HG03175 (cell line): Measurements from ENCODE around the gene RPLP2.

Experiments
- ATAC-seq: cut with Tn5 transposase; IDR thresholded peaks from one replicate; pipeline ENCODE4 v1.9.1; 2021; ENCODE audit warnings: mild to moderate bottlenecking, moderate library complexity; ENCODE audit not compliant: unreplicated experiment

Gene RPLP2

GRCh38 chr11:846496-847098 lies 36.8 kb downstream of the RPLP2 start:
- ATAC-seq, result no peak

- ATAC-seq, result no peak
Observed at GRCh38 chr11:847876-848275, 38.1 kb downstream of the RPLP2 start.

DNA sequence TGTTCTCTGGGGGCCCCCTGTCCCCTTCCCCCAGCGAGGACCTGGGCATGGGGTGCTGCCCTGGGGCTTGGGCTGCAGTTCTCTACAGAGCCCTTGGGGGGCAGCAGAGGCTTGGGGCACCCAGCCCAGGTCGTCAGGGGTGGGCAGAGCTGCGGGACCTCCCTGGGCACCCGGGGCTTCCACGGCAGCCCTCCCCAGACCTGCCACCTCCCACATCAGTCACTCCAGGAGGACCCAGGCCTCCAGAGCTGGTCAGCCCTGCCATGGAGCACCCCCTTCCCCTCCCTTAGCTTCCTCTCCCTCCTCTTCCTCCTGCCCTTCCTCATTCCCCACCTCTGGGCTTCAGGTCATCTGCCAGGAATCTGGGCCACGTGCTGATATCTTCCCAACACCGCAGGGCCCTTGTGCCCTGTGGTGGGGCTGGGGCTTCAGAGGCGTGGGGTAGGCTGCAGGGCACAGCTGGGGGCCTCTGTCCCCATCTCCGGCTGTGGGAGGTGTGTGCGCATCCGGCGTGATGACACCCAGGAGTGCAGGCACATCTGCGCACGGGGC lies 38.7 kb downstream of the RPLP2 start:
- no peak for ATAC-seq

DNA sequence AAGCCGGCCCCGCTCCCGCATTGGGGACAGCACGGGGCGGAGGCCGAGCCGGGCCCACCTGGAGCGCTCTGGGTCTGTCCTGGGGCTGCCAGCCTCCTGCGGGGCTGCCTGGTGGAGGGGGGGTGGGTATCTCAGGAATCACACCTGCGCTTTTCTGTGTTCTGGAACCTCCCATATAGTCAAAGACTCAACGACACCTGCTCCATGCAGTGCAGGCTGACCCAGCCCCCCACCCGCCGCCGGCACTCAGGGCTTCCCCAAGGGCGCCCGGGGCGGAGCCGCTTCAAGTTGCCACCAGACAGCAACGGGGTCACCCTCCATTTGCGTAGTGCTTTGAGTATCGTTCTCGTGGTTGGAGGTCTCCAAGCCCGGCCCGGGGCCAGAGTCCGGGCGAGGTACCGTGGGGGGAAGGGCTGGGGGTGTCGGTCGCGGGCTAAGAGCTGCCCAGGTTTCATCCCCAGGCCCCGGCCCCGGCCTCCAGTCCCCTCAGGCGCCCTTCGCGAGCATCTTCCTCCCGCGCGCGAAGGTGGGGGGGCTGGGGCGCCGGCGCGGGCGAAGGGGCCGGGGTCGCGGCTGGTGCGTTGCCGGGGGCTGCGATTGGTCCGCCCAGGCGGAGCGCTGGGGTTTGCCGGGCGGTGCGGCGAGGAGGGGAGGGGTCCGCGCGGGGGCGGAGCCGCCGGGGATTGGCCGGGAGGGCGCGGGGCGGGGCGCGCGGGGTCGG lies 39.5 kb downstream of the RPLP2 start:
- ATAC-seq, result no peak

DNA sequence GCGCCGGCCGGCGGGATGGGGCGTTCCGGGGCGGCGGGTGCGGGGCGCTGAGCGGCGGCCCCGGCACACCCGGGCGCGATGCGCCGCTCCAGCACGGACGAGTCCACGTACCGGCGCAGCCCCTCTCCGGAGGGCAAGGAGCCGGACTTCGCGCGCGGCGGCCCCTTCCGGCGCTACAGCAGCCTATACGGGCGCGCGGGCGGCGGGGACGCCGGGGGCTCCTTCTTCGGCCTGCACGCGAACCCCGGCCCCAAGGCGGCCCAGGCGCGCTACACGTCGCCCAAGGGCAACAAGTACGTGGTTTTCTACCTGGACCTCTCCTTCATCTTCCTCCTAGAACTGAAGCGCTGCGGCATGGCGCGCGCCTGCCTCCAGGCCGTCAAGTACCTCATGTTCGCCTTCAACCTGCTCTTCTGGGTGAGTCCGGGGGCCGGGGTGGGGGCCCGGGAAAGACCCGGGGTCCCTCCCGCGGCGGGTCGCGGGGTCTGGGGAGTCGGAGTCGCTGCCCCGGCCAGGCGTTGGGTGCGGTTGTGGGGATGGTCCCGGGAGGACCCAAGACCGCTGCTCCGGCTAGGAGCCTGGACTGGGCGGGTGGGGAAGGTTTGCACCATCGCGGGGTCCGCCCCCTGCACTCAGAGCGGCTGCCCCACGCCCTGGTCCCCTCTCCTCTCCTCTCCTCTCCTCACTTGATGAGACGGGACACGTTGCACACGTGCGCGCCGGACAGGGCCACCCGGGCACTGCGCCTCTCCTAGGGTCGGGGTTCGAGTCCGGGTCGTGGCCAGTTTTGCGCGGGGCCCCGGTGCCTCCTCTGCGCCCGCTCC lies 40.4 kb downstream of the RPLP2 start:
- ATAC-seq, result no peak

- ATAC-seq, result no peak
Observed at GRCh38 chr11:850775-851763, 41.3 kb downstream of the RPLP2 start.

- ATAC-seq, result no peak
Observed at GRCh38 chr11:852762-853161, 43.0 kb downstream of the RPLP2 start.

- ATAC-seq, result no peak
Observed at GRCh38 chr11:853682-854448, 44.1 kb downstream of the RPLP2 start.

GRCh38 chr11:854601-855329 lies 45.0 kb downstream of the RPLP2 start:
- ATAC-seq, result no peak

- ATAC-seq, result no peak
Observed at GRCh38 chr11:855330-855674, 45.5 kb downstream of the RPLP2 start.

- ATAC-seq, result no peak
Observed at GRCh38 chr11:855796-856195, 46.0 kb downstream of the RPLP2 start.

DNA sequence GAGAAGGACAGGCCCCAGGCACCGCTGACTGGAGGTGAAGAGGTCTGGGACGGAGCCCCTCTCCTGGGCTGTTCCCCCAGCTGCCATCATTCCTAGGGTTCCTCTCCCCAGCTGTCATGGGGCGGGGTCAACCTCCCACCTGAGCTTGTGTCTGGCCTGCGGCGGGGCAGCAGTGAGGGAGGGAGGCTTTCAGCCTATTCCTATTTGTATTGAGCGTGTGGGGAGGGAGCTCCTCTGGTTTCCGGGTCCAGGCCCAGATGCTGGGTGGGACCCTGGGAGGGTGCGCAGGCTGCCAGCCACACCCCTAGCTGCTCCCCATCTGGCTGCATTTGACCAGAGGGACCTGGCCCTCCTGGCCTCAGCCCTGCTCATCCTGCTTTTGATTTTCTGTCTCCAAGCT lies 46.6 kb downstream of the RPLP2 start:
- ATAC-seq, result no peak

DNA sequence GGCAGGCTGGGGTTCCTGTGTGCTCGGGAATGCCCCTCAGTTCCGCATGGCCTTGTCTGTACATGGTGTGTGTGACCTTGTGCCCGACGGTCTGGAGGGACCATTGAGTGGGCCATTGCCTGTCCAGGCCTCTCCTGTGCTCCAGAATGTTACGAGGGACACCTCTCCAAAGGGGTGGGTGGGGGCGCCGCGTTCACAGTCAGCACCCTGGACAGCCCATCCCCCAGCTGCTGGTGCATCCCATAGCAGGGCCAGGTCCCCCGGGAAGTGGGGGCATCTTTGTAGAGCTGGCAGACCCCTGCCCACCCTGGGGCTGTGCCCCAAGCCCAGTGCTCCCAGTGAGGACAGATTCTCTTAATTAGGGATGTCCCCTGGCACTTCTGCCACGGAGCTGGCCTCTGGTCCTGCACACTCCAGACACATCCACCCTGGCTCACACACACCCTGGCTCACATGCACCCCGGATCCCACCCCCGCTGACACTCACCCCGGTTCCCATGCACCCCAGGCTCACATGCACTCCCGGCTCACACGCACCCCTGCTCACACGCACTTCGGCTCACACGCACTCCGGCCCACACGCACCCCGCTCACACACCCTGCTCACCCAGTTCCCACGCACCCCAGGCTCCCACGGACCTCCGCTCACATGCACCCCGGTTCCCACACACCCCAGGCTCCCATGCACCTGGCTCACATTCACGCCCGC lies 48.4 kb downstream of the RPLP2 start:
- ATAC-seq, result no peak

DNA sequence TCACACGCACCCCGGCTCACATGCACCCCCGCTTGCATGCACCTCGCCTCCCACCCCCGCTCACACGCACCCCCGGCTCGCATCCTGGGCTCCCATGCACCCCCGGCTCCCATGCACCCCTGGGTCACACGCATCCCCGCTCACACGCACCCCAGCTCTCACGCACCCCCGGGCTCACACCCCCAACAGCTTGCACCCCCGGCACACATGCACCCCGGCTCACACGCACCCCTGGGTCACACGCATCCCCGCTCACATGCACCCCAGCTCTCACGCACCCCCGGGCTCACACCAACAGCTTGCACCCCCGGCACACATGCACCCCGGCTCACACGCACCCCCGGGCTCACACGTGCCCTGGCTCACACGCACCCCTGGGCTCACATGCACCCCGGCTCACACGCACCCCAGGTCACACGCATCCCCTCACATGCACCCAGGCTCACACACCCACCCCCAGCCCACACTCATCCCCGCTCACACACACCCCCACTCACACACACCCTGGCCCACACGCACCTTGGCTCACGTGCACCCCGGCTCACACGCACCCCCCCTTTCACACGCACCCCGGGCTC lies 49.1 kb downstream of the RPLP2 start:
- no peak for ATAC-seq

DNA sequence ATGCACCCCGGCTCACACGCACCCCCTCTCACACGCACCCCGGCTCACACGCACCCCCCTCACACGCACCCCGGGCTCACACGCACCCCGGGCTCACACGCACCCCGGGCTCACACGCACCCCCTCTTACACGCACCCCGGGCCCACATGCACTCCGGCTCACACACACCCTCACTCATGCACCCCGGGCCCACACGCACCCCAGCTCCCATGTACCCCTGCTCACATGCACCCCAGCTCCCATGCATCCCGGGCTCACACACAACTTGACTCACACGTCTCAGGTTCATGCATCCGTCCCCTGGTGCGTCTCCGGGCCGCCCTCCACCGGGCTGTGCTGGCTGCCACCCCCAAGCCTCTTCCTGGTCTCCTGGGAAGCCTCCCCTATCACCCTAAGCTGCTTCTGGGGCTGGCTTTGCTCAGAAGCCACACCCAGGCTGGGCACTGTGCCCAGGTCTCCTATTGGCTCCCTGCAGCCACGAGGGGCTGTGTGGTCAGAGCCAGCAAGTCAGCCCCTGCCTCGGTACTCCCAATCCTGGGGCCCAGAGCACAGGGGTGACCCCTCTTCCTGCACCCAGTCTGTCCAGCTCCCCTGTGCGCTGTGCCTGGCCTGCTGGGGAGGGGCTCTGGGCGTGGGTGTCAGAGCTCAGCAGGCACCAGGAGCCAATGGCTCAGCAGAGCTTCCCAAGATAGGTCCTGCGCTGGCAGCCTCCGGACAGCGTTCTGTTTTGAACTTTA lies 49.8 kb downstream of the RPLP2 start:
- ATAC-seq, result no peak

- ATAC-seq, result no peak
Observed at GRCh38 chr11:860234-861104, 50.7 kb downstream of the RPLP2 start.

GRCh38 chr11:861105-861479 lies 51.3 kb downstream of the RPLP2 start:
- no peak for ATAC-seq
